ENCODE data around the gene TNRC6A.

The TNRC6A gene

DNA sequence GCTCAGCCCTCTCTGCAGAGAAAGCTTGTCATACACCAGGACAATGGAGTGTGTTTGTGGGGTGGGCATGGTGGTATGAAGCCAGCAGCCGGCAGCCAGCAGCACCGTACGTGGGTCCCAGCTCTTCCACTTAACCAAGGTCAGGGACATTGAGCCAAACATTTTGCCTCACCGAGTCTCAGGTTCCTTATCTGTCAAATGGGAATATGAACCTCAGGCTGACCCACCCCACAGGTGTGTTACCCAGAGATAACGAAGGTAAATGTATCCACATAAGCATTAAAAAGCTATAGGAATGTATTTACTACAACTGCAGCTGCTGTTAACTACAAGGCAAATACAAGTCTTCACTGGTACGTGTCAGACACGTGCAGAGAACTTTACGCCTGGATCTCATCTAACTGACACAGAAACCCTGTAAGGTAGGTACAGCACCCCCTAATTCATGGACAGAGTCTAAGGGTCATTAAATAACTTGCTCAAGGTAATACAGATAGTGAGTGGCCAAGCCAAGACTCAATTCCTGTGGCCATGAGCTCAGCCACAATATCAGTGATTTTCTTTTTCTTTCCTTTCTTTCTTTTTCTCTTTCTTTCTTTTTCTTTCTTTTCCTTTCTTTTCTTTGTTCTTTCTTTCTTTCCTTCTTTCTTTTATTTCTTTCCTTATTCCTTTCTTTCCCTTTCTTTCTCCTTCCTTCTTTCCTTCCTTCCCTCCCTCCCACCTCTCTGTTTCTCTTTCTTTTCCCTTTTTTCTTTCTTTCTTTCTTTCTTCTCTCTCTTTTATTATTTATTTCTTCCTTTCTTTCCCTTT lies 117.3 kb downstream of the TNRC6A start:
- H3K36me3 ChIP-seq (ENCODE audit: control insufficient read depth, insufficient read depth, low read length): no peaks in the 10 kb centered on the region
- H3K27me3 ChIP-seq (ENCODE audit: control insufficient read depth, insufficient read depth, low read length): no peaks in the 10 kb centered on the region
- H3K4me3 ChIP-seq (ENCODE audit: low read depth, low read length): no peak overlapping the region
- H3K4me1 ChIP-seq (ENCODE audit: control insufficient read depth, insufficient read depth, low read length): no peaks in the 10 kb centered on the region
- H3K9me3 ChIP-seq (ENCODE audit: control insufficient read depth, insufficient read depth, low read length): no peaks in the 10 kb centered on the region
- H3K27ac ChIP-seq (ENCODE audit: low read depth, low read length): no peak overlapping the region
- no peak overlapping the region for H3K9ac ChIP-seq (ENCODE audit: low read depth, low read length)

DNA sequence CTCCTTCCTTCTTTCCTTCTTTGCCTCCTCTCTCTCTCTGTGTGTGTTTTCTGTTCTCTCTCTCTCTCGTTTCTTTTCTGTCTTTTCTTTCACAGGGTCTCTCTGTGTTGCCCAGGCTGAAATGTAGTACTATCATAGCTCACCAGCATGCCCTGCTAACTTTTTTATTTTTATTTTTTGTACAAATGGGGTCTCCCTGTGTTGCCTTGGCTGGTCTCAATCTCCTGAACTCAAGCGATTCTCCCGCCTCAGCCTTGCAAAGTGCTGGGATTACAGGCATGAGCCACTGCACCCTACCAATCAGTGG lies 117.9 kb downstream of the TNRC6A start:
- H3K9me3 ChIP-seq (ENCODE audit: control insufficient read depth, insufficient read depth, low read length): no peaks in the 10 kb centered on the region
- H3K9ac ChIP-seq (ENCODE audit: low read depth, low read length): no peak overlapping the region
- no peaks in the 10 kb centered on the region for H3K27me3 ChIP-seq (ENCODE audit: control insufficient read depth, insufficient read depth, low read length)
- no peaks in the 10 kb centered on the region for H3K36me3 ChIP-seq (ENCODE audit: control insufficient read depth, insufficient read depth, low read length)
- no peak overlapping the region for H3K27ac ChIP-seq (ENCODE audit: low read depth, low read length)
- no peaks in the 10 kb centered on the region for H3K4me1 ChIP-seq (ENCODE audit: control insufficient read depth, insufficient read depth, low read length)
- H3K4me3 ChIP-seq (ENCODE audit: low read depth, low read length): no peak overlapping the region

DNA sequence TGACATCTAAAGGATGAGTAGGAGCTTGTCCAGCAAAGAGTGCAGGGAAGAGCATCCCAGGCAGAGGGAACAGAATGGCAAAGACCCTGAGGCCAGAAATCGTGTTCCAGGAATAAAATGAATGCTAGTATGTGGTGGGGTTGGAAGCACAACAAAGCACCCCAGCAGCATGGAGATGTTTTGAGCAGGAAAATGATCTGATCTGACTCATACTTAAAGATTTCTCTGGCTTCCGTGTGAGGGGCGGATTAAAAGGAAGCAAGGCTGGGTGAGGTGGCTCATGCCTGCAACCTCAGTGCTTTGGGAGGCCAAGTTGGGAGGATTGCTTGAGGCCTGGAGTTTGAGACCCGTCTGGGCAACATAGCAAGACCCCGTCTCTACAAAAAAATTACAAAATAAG lies 118.6 kb downstream of the TNRC6A start:
- H3K4me1 ChIP-seq (ENCODE audit: control insufficient read depth, insufficient read depth, low read length): no peaks in the 10 kb centered on the region
- H3K9ac ChIP-seq (ENCODE audit: low read depth, low read length): no peak overlapping the region
- no peak overlapping the region for H3K4me3 ChIP-seq (ENCODE audit: low read depth, low read length)
- no peaks in the 10 kb centered on the region for H3K27me3 ChIP-seq (ENCODE audit: control insufficient read depth, insufficient read depth, low read length)
- H3K27ac ChIP-seq (ENCODE audit: low read depth, low read length): no peak overlapping the region
- H3K9me3 ChIP-seq (ENCODE audit: control insufficient read depth, insufficient read depth, low read length): no peaks in the 10 kb centered on the region
- H3K36me3 ChIP-seq (ENCODE audit: control insufficient read depth, insufficient read depth, low read length): no peaks in the 10 kb centered on the region

DNA sequence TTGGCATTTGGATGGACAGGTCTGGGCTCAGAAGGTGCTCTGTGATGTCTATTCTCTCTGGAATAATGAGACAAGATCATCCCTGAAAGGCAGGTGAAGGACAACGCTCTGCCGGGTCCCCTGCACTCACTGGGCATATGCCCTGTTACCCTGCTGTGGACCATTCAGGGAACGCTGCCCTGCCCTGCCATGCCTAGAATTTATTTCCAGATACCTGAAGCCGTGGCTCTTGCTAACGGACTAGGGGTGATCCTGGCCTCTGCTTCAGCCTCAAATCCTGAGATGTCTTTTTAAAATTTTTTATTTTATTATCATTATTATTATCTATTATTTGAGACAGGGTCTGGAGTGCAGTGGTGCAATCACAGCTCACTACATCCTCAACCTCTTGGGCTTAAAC lies 120.2 kb downstream of the TNRC6A start:
- no peak overlapping the region for H3K27ac ChIP-seq (ENCODE audit: low read depth, low read length)
- no peaks in the 10 kb centered on the region for H3K36me3 ChIP-seq (ENCODE audit: control insufficient read depth, insufficient read depth, low read length)
- no peak overlapping the region for H3K9ac ChIP-seq (ENCODE audit: low read depth, low read length)
- H3K4me3 ChIP-seq (ENCODE audit: low read depth, low read length): no peak overlapping the region
- H3K27me3 ChIP-seq (ENCODE audit: control insufficient read depth, insufficient read depth, low read length): no peaks in the 10 kb centered on the region
- no peaks in the 10 kb centered on the region for H3K9me3 ChIP-seq (ENCODE audit: control insufficient read depth, insufficient read depth, low read length)
- no peaks in the 10 kb centered on the region; the same call in 1 of the 2 replicates for H3K4me1 ChIP-seq (ENCODE audit: control insufficient read depth, insufficient read depth, low read length)

DNA sequence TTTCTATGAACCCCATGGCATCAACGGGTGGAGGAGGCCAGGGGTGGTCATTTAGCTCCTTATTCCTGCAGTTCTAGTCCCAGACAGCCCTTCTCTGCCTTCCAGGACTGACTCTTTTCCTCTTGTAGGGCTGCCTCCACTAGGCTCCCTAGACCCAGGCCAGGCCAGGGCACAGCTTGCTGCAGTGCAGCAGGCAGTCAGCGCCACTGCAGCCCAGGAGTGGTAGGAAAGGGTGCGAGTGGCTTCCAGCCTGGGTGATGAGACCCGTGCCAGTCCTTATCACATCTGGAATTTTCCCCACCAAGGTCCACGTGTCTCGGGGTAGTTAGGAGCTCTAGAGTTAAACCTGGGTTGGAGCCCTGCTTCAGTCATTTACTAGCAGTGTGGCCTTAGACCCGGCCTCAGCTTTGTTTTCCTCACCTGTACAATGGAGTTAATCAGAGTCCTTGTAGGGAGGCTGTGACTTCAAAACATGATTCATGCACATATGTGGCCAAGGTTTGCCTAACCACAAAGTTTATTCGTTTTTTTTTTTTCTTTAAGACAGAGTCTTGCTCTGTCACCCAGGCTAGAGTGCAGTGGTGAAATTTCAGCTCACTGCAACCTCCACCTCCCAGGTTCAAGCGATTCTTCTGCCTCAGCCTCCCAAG lies 121.0 kb downstream of the TNRC6A start:
- Histone ChIP-seq H3K4me1 (ENCODE audit: control insufficient read depth, insufficient read depth, low read length) (no peaks in the 10 kb centered on the region; the same call in 1 of the 2 replicates), H3K27me3 (ENCODE audit: control insufficient read depth, insufficient read depth, low read length) (no peaks in the 10 kb centered on the region), H3K9me3 (ENCODE audit: control insufficient read depth, insufficient read depth, low read length) (no peaks in the 10 kb centered on the region), H3K9ac (ENCODE audit: low read depth, low read length) (no peak overlapping the region), H3K4me3 (ENCODE audit: low read depth, low read length) (no peak overlapping the region), H3K27ac (ENCODE audit: low read depth, low read length) (no peak overlapping the region), H3K36me3 (ENCODE audit: control insufficient read depth, insufficient read depth, low read length) (no peaks in the 10 kb centered on the region)

DNA sequence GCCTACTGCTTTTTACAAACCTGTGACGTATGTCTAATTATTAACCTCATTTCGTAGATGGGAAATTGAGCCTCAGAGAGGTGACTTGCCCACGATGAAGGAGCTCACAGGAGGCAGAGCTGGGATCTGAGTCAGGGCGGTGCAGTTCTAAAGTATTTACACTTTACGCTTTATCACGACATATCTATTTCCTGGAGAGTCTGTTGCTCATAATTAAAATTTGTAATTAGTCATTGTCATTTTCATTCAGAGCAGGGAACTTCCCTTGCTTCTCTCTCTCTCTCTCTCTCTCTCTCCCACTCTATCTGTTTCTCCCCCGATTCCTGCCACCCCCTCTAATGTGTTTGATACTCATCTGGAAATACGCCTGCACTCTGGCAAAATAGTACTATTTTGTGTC lies 122.2 kb downstream of the TNRC6A start:
- Histone ChIP-seq H3K27ac (ENCODE audit: low read depth, low read length) (no peak overlapping the region), H3K4me1 (ENCODE audit: control insufficient read depth, insufficient read depth, low read length) (no peaks in the 10 kb centered on the region; the same call in 1 of the 2 replicates), H3K36me3 (ENCODE audit: control insufficient read depth, insufficient read depth, low read length) (no peaks in the 10 kb centered on the region), H3K27me3 (ENCODE audit: control insufficient read depth, insufficient read depth, low read length) (no peaks in the 10 kb centered on the region), H3K4me3 (ENCODE audit: low read depth, low read length) (no peak overlapping the region), H3K9me3 (ENCODE audit: control insufficient read depth, insufficient read depth, low read length) (no peaks in the 10 kb centered on the region), H3K9ac (ENCODE audit: low read depth, low read length) (no peak overlapping the region)

DNA sequence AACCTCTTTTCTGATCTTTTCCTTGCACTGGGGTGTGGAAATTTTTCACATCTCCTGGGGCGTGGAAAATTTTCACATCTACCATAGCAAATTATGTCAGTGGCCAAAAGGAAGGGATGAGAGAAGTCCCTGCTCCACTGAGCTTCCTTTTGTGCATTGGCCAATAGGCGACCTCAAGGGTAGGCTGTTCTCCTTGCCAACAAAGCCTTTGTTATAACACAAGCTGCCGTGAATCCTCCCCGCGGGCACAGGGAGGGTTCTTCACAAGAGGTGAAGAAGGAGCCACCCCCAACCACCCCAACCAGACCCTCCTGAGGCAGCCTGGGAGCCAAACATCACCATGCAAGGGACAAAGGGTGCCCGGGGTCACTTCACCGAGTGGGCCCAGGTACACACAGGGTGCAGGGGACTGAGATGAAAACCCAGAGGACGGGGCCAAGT lies 122.8 kb downstream of the TNRC6A start:
- Histone ChIP-seq H3K9ac (ENCODE audit: low read depth, low read length) (no peak overlapping the region), H3K4me1 (ENCODE audit: control insufficient read depth, insufficient read depth, low read length) (no peaks in the 10 kb centered on the region; the same call in 1 of the 2 replicates), H3K27ac (ENCODE audit: low read depth, low read length) (no peak overlapping the region), H3K36me3 (ENCODE audit: control insufficient read depth, insufficient read depth, low read length) (no peaks in the 10 kb centered on the region), H3K27me3 (ENCODE audit: control insufficient read depth, insufficient read depth, low read length) (no peaks in the 10 kb centered on the region), H3K4me3 (ENCODE audit: low read depth, low read length) (no peak overlapping the region), H3K9me3 (ENCODE audit: control insufficient read depth, insufficient read depth, low read length) (no peaks in the 10 kb centered on the region)

DNA sequence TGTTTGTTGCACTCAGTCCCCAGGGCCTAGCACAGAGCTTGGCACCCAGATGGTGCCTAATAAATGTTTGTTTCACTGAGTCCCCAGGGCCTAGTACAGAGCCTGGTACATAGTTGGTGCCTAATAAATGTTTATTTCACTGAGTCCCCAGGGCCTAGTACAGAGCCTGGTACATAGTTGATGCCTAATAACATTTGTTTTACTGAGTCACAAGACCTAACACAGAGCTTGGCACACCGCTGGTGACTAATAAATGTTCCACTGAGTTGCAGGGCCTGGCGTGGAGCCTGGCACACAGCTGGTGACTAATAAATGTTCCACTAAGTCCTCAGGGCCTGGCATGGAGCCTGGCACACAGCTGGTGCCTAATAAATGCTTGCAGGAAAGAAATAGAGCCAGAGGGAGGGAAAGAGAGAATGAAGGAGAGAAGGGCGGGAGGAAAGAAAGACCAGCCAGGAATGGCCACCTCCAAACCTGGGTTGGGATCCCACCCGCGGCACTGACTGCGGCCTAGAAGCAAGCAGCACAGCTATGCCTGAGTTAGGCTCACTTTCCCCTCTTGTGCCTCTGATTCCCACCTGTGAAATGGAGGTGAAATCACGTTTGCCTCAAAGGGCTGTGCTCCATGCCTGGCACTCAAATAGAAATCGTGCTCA lies 123.8 kb downstream of the TNRC6A start:
- Histone ChIP-seq H3K9me3 (ENCODE audit: control insufficient read depth, insufficient read depth, low read length) (no peaks in the 10 kb centered on the region), H3K4me3 (ENCODE audit: low read depth, low read length) (no peak overlapping the region), H3K27me3 (ENCODE audit: control insufficient read depth, insufficient read depth, low read length) (no peaks in the 10 kb centered on the region), H3K27ac (ENCODE audit: low read depth, low read length) (no peak overlapping the region), H3K4me1 (ENCODE audit: control insufficient read depth, insufficient read depth, low read length) (no peaks in the 10 kb centered on the region; the same call in 1 of the 2 replicates), H3K9ac (ENCODE audit: low read depth, low read length) (no peak overlapping the region), H3K36me3 (ENCODE audit: control insufficient read depth, insufficient read depth, low read length) (no peaks in the 10 kb centered on the region)

DNA sequence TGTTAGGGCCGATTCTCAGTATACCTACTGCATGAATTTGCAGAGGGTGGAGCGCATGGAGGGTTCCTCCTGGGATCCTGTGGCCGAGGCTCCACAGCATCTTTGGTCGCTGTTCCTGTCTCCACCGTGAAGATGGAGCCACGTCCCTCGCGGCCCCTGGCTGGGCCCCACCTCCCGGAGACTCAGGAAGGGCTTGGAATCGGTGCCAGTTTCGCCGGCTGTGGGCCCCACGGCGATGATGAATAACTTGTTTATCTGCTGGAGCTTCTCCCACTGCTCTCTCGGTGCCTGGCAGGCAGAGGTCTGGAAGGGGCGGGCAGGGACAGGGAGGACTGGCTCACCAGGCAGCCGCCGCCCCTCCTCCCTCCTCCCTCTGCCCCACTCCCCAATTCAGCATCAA lies 124.4 kb downstream of the TNRC6A start:
- no peak overlapping the region for H3K4me3 ChIP-seq (ENCODE audit: low read depth, low read length)
- H3K9me3 ChIP-seq (ENCODE audit: control insufficient read depth, insufficient read depth, low read length): no peaks in the 10 kb centered on the region
- H3K27ac ChIP-seq (ENCODE audit: low read depth, low read length): no peak overlapping the region
- H3K27me3 ChIP-seq (ENCODE audit: control insufficient read depth, insufficient read depth, low read length): no peaks in the 10 kb centered on the region
- H3K9ac ChIP-seq (ENCODE audit: low read depth, low read length): no peak overlapping the region
- H3K4me1 ChIP-seq (ENCODE audit: control insufficient read depth, insufficient read depth, low read length): no peaks in the 10 kb centered on the region; the same call in 1 of the 2 replicates
- no peaks in the 10 kb centered on the region for H3K36me3 ChIP-seq (ENCODE audit: control insufficient read depth, insufficient read depth, low read length)

DNA sequence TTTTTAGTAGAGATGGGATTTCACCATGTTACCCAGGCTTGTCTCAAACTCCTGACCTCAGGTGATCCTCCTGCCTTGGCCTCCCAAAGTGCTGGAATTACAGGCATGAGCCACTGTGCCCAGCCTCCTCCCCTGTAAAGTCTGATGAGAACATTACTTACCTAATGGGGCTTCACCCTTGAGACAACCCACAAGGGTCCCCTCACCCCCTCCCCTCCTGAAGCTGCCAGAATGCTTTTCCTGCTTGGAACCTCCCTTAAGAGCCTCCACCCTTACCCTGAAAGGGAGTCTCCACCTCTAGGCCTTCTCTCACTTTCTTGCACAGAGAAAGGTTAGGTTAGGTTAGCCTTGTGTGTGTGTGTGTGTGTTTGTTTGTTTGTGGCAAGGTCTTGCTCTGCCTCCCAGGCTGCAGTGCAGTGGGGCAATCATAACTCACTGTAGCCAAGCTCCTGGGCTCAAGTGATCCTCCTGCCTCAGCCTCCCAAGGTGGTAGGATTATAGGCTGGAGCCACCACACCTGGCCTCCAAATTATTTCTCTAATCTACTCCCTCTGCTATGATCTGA lies 125.2 kb downstream of the TNRC6A start:
- H3K4me1 ChIP-seq (ENCODE audit: control insufficient read depth, insufficient read depth, low read length): no peaks in the 10 kb centered on the region; the same call in 1 of the 2 replicates
- no peaks in the 10 kb centered on the region for H3K9me3 ChIP-seq (ENCODE audit: control insufficient read depth, insufficient read depth, low read length)
- H3K4me3 ChIP-seq (ENCODE audit: low read depth, low read length): no peak overlapping the region
- H3K27ac ChIP-seq (ENCODE audit: low read depth, low read length): no peak overlapping the region
- H3K27me3 ChIP-seq (ENCODE audit: control insufficient read depth, insufficient read depth, low read length): no peaks in the 10 kb centered on the region
- H3K36me3 ChIP-seq (ENCODE audit: control insufficient read depth, insufficient read depth, low read length): no peaks in the 10 kb centered on the region
- H3K9ac ChIP-seq (ENCODE audit: low read depth, low read length): no peak overlapping the region

DNA sequence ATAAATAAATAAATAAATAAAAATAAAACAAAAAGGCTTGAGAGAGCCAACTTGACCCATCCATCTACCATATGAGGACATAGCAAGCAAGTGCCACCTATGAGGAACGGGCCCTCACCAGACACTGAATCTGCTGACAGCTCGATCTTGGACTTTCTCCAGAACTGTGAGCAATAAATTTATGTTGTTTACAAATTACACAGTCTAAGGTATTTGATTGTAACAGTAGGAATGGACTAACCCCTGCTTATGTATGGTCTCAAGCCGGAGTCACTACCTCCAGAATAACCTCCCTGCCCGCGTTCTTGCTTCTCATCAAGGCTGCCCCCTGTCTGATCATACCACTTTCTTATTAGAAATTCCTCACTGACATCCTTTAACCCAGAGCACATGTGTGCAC lies 126.2 kb downstream of the TNRC6A start:
- no peak overlapping the region for H3K27ac ChIP-seq (ENCODE audit: low read depth, low read length)
- no peak overlapping the region for H3K9ac ChIP-seq (ENCODE audit: low read depth, low read length)
- H3K4me3 ChIP-seq (ENCODE audit: low read depth, low read length): no peak overlapping the region
- no peaks in the 10 kb centered on the region for H3K36me3 ChIP-seq (ENCODE audit: control insufficient read depth, insufficient read depth, low read length)
- no peaks in the 10 kb centered on the region; the same call in 1 of the 2 replicates for H3K4me1 ChIP-seq (ENCODE audit: control insufficient read depth, insufficient read depth, low read length)
- no peaks in the 10 kb centered on the region for H3K27me3 ChIP-seq (ENCODE audit: control insufficient read depth, insufficient read depth, low read length)
- no peaks in the 10 kb centered on the region for H3K9me3 ChIP-seq (ENCODE audit: control insufficient read depth, insufficient read depth, low read length)
